SK-N-MC (cell line): ENCODE measurements around the gene KDM7A.

Experiments
- DNase-seq: peaks from one replicate; pipeline ENCODE4 v3.0.0-alpha.2; 2011; ENCODE audit warnings: low read depth, low spot score
- H3K27ac ChIP-seq: fragments of 200-600 bp; sonication (generic); 2 replicates; pipeline ENCODE4 v1.5.1; 2016; ENCODE audit warnings: mixed run types
- H3K36me3 ChIP-seq: fragments of 200-600 bp; sonication (generic); 2 replicates; pipeline ENCODE4 v1.6.1; 2017; ENCODE audit warnings: antibody characterized with exemption, low read length, mixed read lengths; ENCODE audit not compliant: insufficient read depth
- H3K4me3 ChIP-seq: fragments of 200-600 bp; sonication (generic); 2 replicates; pipeline ENCODE4 v1.5.1; 2016
- H3K9ac ChIP-seq: fragments of 200-600 bp; sonication (generic); 2 replicates; pipeline ENCODE4 v1.8.0; 2017; ENCODE audit warnings: mixed run types, mixed read lengths; ENCODE audit not compliant: insufficient read length
- H3K9me3 ChIP-seq: fragments of 200-600 bp; sonication (generic); 2 replicates; pipeline ENCODE4 v1.6.1; 2017; ENCODE audit warnings: low read depth, mild to moderate bottlenecking, antibody characterized with exemption, low read length, moderate library complexity, mixed read lengths
- EZH2 ChIP-seq: fragments of 200-600 bp; sonication (generic); IDR thresholded peaks from one replicate; pipeline ENCODE4 v1.6.1; 2017; ENCODE audit warnings: antibody characterized with exemption
- FOXP2 ChIP-seq: optimal IDR thresholded peaks from 2 replicates; pipeline ENCODE3; 2011; ENCODE audit warnings: mild to moderate bottlenecking, moderate library complexity; ENCODE audit not compliant: insufficient read depth; ENCODE audit errors: extremely low read length, control extremely low read depth
- POLR2AphosphoS5 ChIP-seq: IDR thresholded peaks from 2 replicates; pipeline ENCODE4 v1.6.1; 2012; ENCODE audit warnings: mild to moderate bottlenecking, low read depth, low read length, borderline replicate concordance

The KDM7A gene, protein sequence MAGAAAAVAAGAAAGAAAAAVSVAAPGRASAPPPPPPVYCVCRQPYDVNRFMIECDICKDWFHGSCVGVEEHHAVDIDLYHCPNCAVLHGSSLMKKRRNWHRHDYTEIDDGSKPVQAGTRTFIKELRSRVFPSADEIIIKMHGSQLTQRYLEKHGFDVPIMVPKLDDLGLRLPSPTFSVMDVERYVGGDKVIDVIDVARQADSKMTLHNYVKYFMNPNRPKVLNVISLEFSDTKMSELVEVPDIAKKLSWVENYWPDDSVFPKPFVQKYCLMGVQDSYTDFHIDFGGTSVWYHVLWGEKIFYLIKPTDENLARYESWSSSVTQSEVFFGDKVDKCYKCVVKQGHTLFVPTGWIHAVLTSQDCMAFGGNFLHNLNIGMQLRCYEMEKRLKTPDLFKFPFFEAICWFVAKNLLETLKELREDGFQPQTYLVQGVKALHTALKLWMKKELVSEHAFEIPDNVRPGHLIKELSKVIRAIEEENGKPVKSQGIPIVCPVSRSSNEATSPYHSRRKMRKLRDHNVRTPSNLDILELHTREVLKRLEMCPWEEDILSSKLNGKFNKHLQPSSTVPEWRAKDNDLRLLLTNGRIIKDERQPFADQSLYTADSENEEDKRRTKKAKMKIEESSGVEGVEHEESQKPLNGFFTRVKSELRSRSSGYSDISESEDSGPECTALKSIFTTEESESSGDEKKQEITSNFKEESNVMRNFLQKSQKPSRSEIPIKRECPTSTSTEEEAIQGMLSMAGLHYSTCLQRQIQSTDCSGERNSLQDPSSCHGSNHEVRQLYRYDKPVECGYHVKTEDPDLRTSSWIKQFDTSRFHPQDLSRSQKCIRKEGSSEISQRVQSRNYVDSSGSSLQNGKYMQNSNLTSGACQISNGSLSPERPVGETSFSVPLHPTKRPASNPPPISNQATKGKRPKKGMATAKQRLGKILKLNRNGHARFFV

DNA sequence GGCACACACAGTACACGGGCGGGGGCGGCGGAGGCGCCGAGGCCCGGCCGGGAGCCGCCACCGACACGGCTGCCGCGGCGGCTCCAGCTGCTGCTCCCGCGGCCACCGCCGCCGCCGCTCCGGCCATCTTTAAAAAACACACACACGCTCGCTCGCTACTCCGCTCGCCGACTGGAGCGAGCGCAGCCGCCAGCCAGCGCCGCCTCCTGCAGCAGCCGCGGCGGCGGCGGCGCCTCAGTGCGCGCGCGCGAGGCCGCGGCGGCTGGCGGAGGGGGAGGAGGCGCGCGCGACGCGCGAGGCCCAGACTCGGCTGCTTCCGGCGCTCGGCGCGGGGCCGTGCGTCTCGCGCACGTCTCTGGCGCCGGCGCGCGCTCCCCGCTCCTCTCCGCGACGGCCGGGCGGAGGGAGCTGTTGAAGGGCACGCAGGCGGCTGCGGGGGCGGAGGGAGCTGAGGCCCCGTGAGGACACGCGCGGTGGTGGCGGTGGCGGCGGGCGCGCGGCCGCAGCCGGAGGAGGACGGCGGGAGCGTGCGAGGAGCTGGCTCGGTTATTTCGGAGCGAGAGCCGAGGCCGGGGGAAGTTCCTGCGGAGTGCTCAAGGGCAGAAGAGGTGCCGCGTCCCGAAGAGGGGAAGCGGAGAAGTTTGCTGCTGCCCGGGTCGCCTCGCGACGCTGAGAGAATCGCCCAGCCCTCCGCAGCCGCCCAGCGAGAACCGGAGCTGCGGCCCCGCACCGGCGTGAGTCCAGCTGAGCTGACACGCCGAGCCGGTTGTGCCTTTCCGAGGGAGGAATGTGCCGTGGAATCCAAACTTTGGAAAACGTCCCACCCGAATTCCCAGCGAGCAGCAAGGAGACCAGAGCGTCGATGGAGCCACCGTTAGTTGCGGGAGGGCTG lies at the start of gene KDM7A:
Gene KDM7A (minus strand): TSS at position 173 of the 892 bp plus-strand sequence. CDS start 46 bp downstream, at position 127.
- H3K36me3 ChIP-seq: no peaks in the 10 kb centered on the region
- peaks cover 3% of the 10 kb centered on the region; the same call in 1 of the 2 replicates for H3K9me3 ChIP-seq
- TF ChIP-seq EZH2: no peak
- TF ChIP-seq FOXP2: no peak
- peak; percentile 7; the same call in 1 of the 2 replicates for TF ChIP-seq POLR2AphosphoS5
- H3K4me3 ChIP-seq: peak within 1 kb of the TSS; percentile 98
- peak within 1 kb of the TSS; percentile 71 for H3K27ac ChIP-seq
- DNase-seq: no peak
- peak within 1 kb of the TSS; percentile 83 for H3K9ac ChIP-seq

DNA sequence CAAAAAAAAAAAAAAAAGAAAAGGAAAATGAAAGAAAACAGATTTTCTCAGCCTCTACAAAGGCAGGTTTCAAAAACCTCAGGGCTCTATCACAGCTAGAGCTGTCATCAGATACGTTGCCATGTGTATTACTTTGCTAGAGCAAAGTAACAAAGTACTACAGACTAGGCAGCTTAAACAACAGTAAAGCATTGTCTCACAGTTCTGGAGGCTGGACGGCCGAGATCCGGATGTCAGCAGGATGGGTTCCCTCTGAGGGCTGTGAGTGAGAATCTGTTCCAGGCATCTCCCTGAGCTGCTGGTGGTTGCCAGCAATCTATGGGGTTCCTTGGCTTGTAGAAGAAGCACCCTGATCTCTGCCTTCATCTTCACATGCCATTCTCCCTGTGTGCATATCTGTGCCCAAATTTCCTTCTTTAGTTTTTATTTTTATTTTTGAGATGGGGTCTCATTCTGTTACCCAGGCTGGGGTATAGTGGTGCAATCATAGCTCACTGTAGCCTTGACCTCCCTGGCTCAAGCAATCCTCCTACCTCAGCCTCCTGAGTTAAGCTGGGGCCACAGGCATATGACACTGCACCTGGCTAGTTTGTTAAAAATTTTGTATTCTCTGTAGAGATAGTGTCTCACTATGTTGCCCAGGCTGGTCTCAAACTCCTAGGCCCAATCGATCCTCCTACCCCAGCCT lies 48.9 kb upstream of the KDM7A start:
- Histone ChIP-seq H3K4me3 (no peak overlapping the region), H3K36me3 (no peaks in the 10 kb centered on the region), H3K27ac (no peak overlapping the region), H3K9ac (no peak overlapping the region), H3K9me3 (no peaks in the 10 kb centered on the region)
- TF ChIP-seq POLR2AphosphoS5 (no peak), EZH2 (no peak), FOXP2 (no peak)
- DNase-seq: no peak

DNA sequence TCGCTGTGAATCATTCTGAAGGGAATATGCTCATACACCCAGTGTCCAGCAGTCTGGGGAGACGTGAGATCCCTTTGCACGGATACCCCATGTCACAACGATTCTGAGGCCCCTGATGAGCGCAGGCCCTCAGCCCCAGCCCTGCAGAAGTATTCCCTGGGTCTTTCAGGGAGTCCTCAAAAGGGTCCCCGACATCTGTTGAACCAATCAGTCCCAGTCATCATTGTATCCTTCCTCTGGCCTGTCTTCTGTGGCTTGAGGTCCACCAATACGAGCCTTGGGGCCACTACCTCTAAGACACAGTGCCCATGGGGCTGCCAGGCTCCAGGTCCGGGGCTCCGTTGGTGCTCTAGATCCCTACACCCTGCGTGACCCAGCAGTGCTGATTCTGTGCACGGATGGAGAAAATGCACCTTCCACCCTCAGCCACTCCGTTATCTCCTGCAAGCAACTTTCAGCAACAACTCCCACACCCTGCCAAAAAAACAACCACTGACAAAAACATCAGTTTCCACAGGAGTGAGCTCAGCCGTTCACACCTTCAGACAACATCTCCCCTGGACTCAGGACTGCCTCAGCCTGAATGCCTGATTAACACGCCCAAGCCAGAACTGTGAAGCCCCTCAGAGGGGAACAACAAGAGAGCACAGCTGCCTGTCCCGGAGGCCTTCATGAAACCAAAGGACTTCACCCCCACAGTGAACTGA lies 46.9 kb upstream of the KDM7A start:
- H3K9ac ChIP-seq: no peak overlapping the region
- no peaks in the 10 kb centered on the region for H3K9me3 ChIP-seq
- H3K4me3 ChIP-seq: no peak overlapping the region
- no peak overlapping the region for H3K27ac ChIP-seq
- H3K36me3 ChIP-seq: no peaks in the 10 kb centered on the region
- no peak for DNase-seq
- TF ChIP-seq FOXP2 (no peak), POLR2AphosphoS5 (no peak), EZH2 (no peak)

DNA sequence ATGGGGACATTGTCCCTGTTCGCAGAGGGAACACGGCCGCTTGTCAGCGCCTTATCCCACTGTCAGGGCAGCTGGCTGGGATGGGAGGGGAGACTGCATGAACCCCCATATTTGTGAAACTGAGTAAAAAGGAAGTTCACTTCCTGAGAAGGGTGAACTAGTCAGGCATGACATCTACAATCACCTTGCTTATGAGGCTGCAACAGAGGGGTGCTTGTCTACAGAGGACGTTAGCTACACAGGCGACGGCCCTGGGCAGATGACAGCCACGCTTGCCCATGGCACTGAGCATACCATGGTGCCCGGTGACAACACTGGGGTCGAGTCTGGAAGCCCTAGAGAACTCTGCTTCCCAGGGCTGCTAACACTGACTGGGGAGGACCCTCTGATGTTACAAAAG lies 46.0 kb upstream of the KDM7A start:
- no peak overlapping the region for H3K4me3 ChIP-seq
- no peaks in the 10 kb centered on the region for H3K36me3 ChIP-seq
- H3K9ac ChIP-seq: no peak overlapping the region
- no peak for DNase-seq
- H3K27ac ChIP-seq: no peak overlapping the region
- H3K9me3 ChIP-seq: no peaks in the 10 kb centered on the region
- no peak for TF ChIP-seq FOXP2
- no peak for TF ChIP-seq POLR2AphosphoS5
- TF ChIP-seq EZH2: no peak

DNA sequence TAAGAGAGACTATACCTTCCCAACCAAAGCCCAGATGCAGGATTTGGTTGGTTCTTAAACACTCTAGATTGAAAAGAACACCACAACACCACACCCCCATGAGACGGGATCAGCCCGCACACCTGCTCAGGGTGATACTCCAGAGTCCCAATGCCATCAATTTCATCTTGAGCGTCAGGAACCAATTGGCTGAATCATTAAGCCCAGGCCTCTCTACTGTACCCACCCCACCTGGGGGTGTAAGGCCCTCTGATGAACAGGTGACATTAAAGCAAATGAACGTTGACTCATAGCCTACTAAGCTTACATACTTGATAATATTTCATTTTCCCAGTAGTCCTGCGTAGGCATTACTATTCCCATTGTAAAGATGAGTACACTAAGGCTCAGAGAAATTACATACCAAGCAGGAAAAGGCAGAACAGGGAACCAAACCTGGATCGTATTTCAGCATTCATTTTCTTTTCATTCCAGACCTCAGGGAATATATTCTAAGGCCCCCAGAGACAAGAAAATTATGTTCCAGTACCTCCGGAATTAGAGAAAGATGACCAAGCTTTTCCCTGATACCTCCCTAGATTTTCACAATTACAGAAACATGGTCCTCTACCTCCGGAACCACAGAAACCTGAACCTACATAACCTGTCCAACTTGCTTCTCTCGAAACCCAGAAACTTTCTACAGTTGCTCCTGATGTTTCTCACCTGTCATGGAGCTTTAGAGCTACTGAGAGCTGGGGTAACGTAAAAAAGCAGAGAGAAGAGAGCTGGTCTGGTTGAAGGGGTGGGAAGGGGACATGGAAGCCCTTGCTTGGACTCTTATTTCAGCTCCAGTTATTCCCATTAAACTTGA lies 43.1 kb upstream of the KDM7A start:
- H3K9me3 ChIP-seq: no peaks in the 10 kb centered on the region
- H3K36me3 ChIP-seq: no peaks in the 10 kb centered on the region
- H3K9ac ChIP-seq: no peak overlapping the region
- TF ChIP-seq EZH2 (no peak), POLR2AphosphoS5 (no peak), FOXP2 (no peak)
- no peak for DNase-seq
- no peak overlapping the region for H3K4me3 ChIP-seq
- H3K27ac ChIP-seq: no peak overlapping the region

DNA sequence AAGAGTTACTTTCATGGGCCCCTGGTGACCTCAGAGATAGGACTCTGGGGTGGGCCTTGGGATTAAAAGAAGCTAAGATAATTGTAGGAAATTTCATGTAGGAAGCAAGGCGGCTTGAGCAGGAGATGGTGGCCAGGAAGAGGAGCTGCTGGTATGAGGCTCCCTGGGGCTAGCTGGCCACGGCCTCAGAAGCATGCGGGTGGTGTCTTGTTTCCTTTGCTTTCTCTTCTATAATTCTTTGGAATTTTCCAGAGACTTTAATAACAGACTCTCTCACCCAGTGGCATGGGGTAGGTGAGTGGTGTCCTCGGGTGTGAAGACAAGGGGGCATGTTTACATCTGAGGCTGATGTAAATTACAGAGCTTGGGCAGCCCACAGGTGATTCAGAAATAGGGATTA lies 41.9 kb upstream of the KDM7A start:
- Histone ChIP-seq H3K4me3 (no peak overlapping the region), H3K36me3 (no peaks in the 10 kb centered on the region), H3K27ac (no peak overlapping the region), H3K9ac (no peak overlapping the region), H3K9me3 (no peaks in the 10 kb centered on the region)
- no peak for TF ChIP-seq EZH2
- no peak for DNase-seq
